K562 (cell line): Measurements from ENCODE around the gene CPED1. TPM values are rescaled to one million over a fixed set of nuclear protein-coding genes. Genes with fewer than 3 reads are reported as not detected.

Experiments used
- ARID4B ChIP-seq: sonication (generic); formaldehyde crosslinking; IDR thresholded peaks from 2 replicates; pipeline ENCODE4 v1.8.0; 2022; ENCODE audit warnings: mild to moderate bottlenecking, missing genetic modification reagents
- BRD9 ChIP-seq: fragments of 450-650 bp; IDR thresholded peaks from 2 replicates; pipeline ENCODE4 v1.6.1; 2018; ENCODE audit warnings: low read depth; ENCODE audit not compliant: partially characterized antibody
- C11orf30 ChIP-seq: fragments of 450-650 bp; IDR thresholded peaks from 2 replicates; pipeline ENCODE4 v1.6.1; 2016; ENCODE audit warnings: low read depth, mild to moderate bottlenecking
- CCNT2 ChIP-seq: IDR thresholded peaks from 2 replicates; pipeline ENCODE4 v1.6.1; 2011; ENCODE audit warnings: borderline replicate concordance, low read depth, mild to moderate bottlenecking, moderate library complexity, mixed read lengths, low read length; ENCODE audit not compliant: insufficient read length; ENCODE audit errors: extremely low read depth
- DDX20 ChIP-seq: fragments of 450-650 bp; IDR thresholded peaks from 2 replicates; pipeline ENCODE4 v1.6.1; 2016; ENCODE audit warnings: missing genetic modification characterization, low read depth, mild to moderate bottlenecking, missing compliant biosample characterization, moderate library complexity
- ESRRA ChIP-seq: fragments of 450-650 bp; IDR thresholded peaks from 2 replicates; pipeline ENCODE4 v1.6.1; 2014; ENCODE audit warnings: low read depth, mild to moderate bottlenecking, moderate library complexity, borderline replicate concordance
- EWSR1 ChIP-seq: fragments of 450-650 bp; IDR thresholded peaks from 2 replicates; pipeline ENCODE4 v1.6.1; 2018; ENCODE audit warnings: borderline replicate concordance, mild to moderate bottlenecking, low read depth, moderate library complexity; ENCODE audit not compliant: partially characterized antibody
- HLTF ChIP-seq: fragments of 450-650 bp; IDR thresholded peaks from 2 replicates; pipeline ENCODE4 v1.6.1; 2016
- ILK ChIP-seq: fragments of 450-650 bp; IDR thresholded peaks from 2 replicates; pipeline ENCODE4 v1.6.1; 2016; ENCODE audit warnings: missing genetic modification characterization, low read depth, mild to moderate bottlenecking, missing compliant biosample characterization, moderate library complexity, borderline replicate concordance
- MITF ChIP-seq: IDR thresholded peaks from 2 replicates; pipeline ENCODE4 v1.6.1; 2014; ENCODE audit warnings: antibody characterized with exemption
- NFIC ChIP-seq: fragments of 450-650 bp; IDR thresholded peaks from 2 replicates; pipeline ENCODE4 v1.6.1; 2017; ENCODE audit warnings: mild to moderate bottlenecking, inconsistent platforms
- TCF7 ChIP-seq: sonication (generic); IDR thresholded peaks from 2 replicates; pipeline ENCODE4 v1.6.1; 2016; ENCODE audit warnings: antibody characterized with exemption, borderline replicate concordance
- ZBTB11 ChIP-seq, 3 experiments: fragments of 200-800 bp in 1 of 3; fragments of 250-450 bp in 1 of 3; fragments of 450-650 bp in 1 of 3; sonication (Bioruptor Pico) in 1 of 3; sonication (Bioruptor generic) in 1 of 3; formaldehyde crosslinking in 1 of 3; IDR thresholded peaks; 2 replicates each; pipeline versions ENCODE4 v1.6.1 to v1.8.0; 2016 to 2022; ENCODE audit warnings: mild to moderate bottlenecking in 2 of 3, missing genetic modification characterization in 2 of 3, missing compliant biosample characterization in 1 of 3, moderate library complexity in 1 of 3
- ZFP30 ChIP-seq: fragments of 250-450 bp; sonication (Bioruptor Pico); IDR thresholded peaks from 2 replicates; pipeline ENCODE4 v1.8.0; 2022; ENCODE audit warnings: moderate library complexity, mild to moderate bottlenecking, inconsistent platforms, borderline replicate concordance
- ZNF143 ChIP-seq: sonication (generic); formaldehyde crosslinking; IDR thresholded peaks from 2 replicates; pipeline ENCODE4 v1.9.0; 2022; ENCODE audit warnings: mild to moderate bottlenecking, missing genetic modification reagents
- ZNF316 ChIP-seq: fragments of 450-650 bp; IDR thresholded peaks from 2 replicates; pipeline ENCODE4 v1.6.1; 2016
- polyA plus RNA-seq, 8 experiments: library from polyadenylated mRNA; depleted of rRNA in 4 of 8; stranded (reverse) in 5 of 8; unstranded in 3 of 8; fragments of >200 nt; fragmentation: Nextera tagmentation in 2 of 8; fragmentation: Illumina TruSeq in 1 of 8; extraction: Ambion mirVana in 2 of 8; extraction: Trizol in 1 of 8; gene quantifications; 2 replicates each; pipeline versions ENCODE4 v1.2.1 to v1.2.3, GENCODE V29; 2011 to 2014; ENCODE audit warnings: inconsistent platforms in 1 of 8, missing spikeins in 1 of 8
- total RNA-seq, 7 experiments: library from RNA; depleted of rRNA in 6 of 7; stranded (reverse); fragments of >200 nt in 6 of 7; fragmentation: Illumina TruSeq in 2 of 7; extraction: Trizol in 2 of 7; gene quantifications; 2 replicates each; pipeline versions ENCODE4 v1.2.1 to v1.2.3, GENCODE V29; 2011 to 2021; ENCODE audit warnings: low replicate concordance in 1 of 7
- TF ChIP-seq, protein P1 (sequence below): sonication (generic); formaldehyde crosslinking; IDR thresholded peaks from 2 replicates; pipeline ENCODE4 v1.8.0; 2023; ENCODE audit warnings: mild to moderate bottlenecking, missing genetic modification reagents

Gene CPED1
- total and polyA plus RNA-seq, 9 of the 15 experiments (the other 6 are each of a cell fraction or from before 2014, with no cell fraction given), result 195 to 393 (median 290) TPM

DNA sequence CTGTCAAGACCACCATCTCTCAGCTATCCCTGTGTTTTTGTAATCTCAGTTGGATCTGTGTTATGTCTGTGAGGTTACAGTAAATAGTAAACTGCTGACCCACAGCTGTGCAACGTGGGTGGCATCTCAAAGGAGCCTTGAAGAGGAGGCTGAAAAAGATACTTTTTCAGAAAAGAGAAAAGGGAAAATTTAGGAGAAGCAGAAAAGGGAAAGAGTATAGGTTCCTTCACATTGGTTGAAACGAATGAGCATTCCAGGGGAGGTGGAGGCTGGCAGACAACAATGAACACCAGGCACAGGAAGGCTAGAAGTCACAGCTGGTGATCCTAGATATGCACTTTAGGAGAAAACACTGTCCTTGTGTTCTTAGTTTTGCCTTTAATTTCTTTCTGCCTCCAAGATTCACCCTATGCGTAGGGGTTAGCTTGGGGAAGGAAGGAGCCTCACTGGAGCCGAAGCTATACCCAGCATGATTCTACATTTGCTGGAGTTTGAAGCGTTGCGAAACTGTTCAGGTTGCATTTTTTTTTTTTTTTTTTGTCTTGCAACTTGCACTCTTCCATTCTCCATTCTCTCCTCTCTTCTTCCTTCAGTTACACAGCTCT is 18.3 kb downstream of the CPED1 start (continued):
- TF ChIP-seq TCF7, result no peak
- no peak for TF ChIP-seq HLTF
- TF ChIP-seq ILK (tag), result 0 out of 2 replicates have a peak, but pooled peaks have one; percentile 22
- TF ChIP-seq, protein P1, sequence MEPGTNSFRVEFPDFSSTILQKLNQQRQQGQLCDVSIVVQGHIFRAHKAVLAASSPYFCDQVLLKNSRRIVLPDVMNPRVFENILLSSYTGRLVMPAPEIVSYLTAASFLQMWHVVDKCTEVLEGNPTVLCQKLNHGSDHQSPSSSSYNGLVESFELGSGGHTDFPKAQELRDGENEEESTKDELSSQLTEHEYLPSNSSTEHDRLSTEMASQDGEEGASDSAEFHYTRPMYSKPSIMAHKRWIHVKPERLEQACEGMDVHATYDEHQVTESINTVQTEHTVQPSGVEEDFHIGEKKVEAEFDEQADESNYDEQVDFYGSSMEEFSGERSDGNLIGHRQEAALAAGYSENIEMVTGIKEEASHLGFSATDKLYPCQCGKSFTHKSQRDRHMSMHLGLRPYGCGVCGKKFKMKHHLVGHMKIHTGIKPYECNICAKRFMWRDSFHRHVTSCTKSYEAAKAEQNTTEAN (CRISPR knock-in tag), result 0 out of 2 replicates have a peak, but pooled peaks have one; percentile 12
- TF ChIP-seq DDX20 (tag), result no peak
- TF ChIP-seq ARID4B (CRISPR knock-in tag), result no peak
- TF ChIP-seq ESRRA, result no peak
- TF ChIP-seq ZNF143 (CRISPR knock-in tag), result no peak
- TF ChIP-seq NFIC, result peak; percentile 34; the same call in 1 of the 2 replicates
- peak; percentile 71 for TF ChIP-seq ZNF316
- no peak for TF ChIP-seq ZFP30 (CRISPR knock-in tag)
- TF ChIP-seq EWSR1, result no peak
- TF ChIP-seq C11orf30, result peak; percentile 50; the same call in 1 of the 2 replicates
- TF ChIP-seq ZBTB11 (CRISPR knock-in tag; IDR thresholded peaks at IDR 0.05), result no peak
- peak; percentile 47 for TF ChIP-seq BRD9
- no peak for TF ChIP-seq CCNT2
- no peak for TF ChIP-seq MITF
